Loucy (cell line): ENCODE data around the gene NHEJ1.
A peak's percentile ranks its signal among the peaks of the same experiment; 100 is the strongest.

Source experiments
- H2AFZ ChIP-seq: fragments of 200-600 bp; sonication (generic); 2 replicates; pipeline ENCODE4 v1.6.0; 2016; ENCODE audit warnings: antibody characterized with exemption, mild to moderate bottlenecking, low read length, moderate library complexity
- H3F3A ChIP-seq: fragments of 200-600 bp; 2 replicates; pipeline ENCODE4 v1.6.0; 2016; ENCODE audit warnings: antibody characterized with exemption, low read depth, mild to moderate bottlenecking
- H3K27me3 ChIP-seq: fragments of 200-600 bp; sonication (generic); 2 replicates; pipeline ENCODE4 v1.6.1; 2014; ENCODE audit warnings: low read length, mild to moderate bottlenecking; ENCODE audit not compliant: insufficient read depth, poor library complexity, severe bottlenecking
- H3K36me3 ChIP-seq: fragments of 200-600 bp; sonication (generic); 2 replicates; pipeline ENCODE4 v1.6.1; 2016; ENCODE audit warnings: low read length; ENCODE audit not compliant: insufficient read depth
- H3K4me1 ChIP-seq: fragments of 200-600 bp; sonication (generic); 2 replicates; pipeline ENCODE4 v1.5.1; 2014; ENCODE audit warnings: low read length, mild to moderate bottlenecking; ENCODE audit not compliant: insufficient read depth, poor library complexity, severe bottlenecking
- H3K4me2 ChIP-seq: fragments of 200-600 bp; sonication (generic); 2 replicates; pipeline ENCODE4 v1.6.0; 2014; ENCODE audit warnings: antibody characterized with exemption, low read length, low read depth, mild to moderate bottlenecking; ENCODE audit not compliant: poor library complexity, severe bottlenecking
- H3K4me3 ChIP-seq: fragments of 200-600 bp; sonication (generic); 2 replicates; pipeline ENCODE4 v1.5.1; 2014; ENCODE audit warnings: low read length, mild to moderate bottlenecking, mixed read lengths; ENCODE audit not compliant: poor library complexity, severe bottlenecking
- H3K79me2 ChIP-seq: fragments of 200-600 bp; sonication (generic); 2 replicates; pipeline ENCODE4 v1.6.1; 2014; ENCODE audit warnings: low read length; ENCODE audit not compliant: insufficient read depth
- H3K9ac ChIP-seq: fragments of 200-600 bp; sonication (generic); 2 replicates; pipeline ENCODE4 v1.6.0; 2014; ENCODE audit warnings: mild to moderate bottlenecking, low read depth, low read length, moderate library complexity; ENCODE audit not compliant: poor library complexity, severe bottlenecking
- H3K9me2 ChIP-seq: fragments of 200-600 bp; sonication (generic); replicated peaks from 2 replicates; pipeline ENCODE4 v1.6.1; 2016; ENCODE audit warnings: low read depth, low read length, mixed read lengths
- H3K9me3 ChIP-seq: fragments of 200-600 bp; sonication (generic); 2 replicates; pipeline ENCODE4 v1.6.1; 2014; ENCODE audit warnings: mild to moderate bottlenecking, antibody characterized with exemption, low read length, low read depth; ENCODE audit not compliant: insufficient read depth
- H4K20me1 ChIP-seq: fragments of 200-600 bp; sonication (generic); 2 replicates; pipeline ENCODE4 v1.6.0; 2014; ENCODE audit warnings: antibody characterized with exemption, low read length, mild to moderate bottlenecking; ENCODE audit not compliant: insufficient read depth, poor library complexity, severe bottlenecking
- EZH2phosphoT487 ChIP-seq: fragments of 200-600 bp; IDR thresholded peaks from 2 replicates; pipeline ENCODE4 v1.6.1; 2018; ENCODE audit warnings: antibody characterized with exemption, mild to moderate bottlenecking, moderate library complexity, borderline replicate concordance
- TF ChIP-seq, protein P1 (sequence below): fragments of 200-600 bp; sonication (generic); conservative IDR thresholded peaks from 2 replicates; pipeline ENCODE4 v1.5.1; 2014; ENCODE audit warnings: mild to moderate bottlenecking, antibody characterized with exemption, low read length

Gene NHEJ1

DNA sequence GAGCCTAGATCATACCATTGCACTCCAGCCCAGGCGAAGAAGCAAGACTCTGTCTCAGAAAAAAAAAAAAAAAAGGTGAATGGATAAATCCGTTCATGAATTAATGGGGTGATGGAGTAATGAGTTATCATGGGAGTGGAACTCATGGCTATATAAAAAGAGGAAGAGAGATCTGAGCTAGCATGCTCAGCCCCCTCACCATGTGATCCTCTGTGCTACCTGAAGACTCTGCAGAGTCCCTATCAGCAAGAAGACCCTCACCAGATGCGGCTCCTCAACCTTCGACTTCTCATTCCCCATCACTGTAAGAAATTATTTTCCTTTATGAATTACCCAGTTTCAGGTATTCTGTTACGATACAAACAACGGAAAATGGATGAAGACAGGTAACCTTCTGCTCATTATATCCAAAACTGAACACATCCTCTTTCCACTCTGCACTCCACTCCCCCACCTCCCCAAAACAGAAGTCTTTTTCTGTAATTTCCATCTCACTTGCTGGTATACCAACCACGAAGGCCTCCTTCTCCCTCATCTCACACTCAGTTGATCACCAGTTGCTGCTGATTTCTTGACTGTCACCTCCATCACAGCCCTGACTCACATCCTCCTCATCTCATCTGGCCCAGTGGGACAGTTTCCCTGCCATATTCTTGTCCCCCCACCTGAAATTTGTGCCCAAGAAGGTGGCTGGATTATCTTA is 26.3 kb upstream of the NHEJ1 start:
- H4K20me1 ChIP-seq: no peaks in the 10 kb centered on the region
- no peaks in the 10 kb centered on the region for H3K9me2 ChIP-seq
- H3K4me2 ChIP-seq: no peak overlapping the region
- H3K79me2 ChIP-seq: peaks cover 2% of the 10 kb centered on the region; the same call in 1 of the 2 replicates
- no peak for TF ChIP-seq EZH2phosphoT487
- TF ChIP-seq, protein P1, sequence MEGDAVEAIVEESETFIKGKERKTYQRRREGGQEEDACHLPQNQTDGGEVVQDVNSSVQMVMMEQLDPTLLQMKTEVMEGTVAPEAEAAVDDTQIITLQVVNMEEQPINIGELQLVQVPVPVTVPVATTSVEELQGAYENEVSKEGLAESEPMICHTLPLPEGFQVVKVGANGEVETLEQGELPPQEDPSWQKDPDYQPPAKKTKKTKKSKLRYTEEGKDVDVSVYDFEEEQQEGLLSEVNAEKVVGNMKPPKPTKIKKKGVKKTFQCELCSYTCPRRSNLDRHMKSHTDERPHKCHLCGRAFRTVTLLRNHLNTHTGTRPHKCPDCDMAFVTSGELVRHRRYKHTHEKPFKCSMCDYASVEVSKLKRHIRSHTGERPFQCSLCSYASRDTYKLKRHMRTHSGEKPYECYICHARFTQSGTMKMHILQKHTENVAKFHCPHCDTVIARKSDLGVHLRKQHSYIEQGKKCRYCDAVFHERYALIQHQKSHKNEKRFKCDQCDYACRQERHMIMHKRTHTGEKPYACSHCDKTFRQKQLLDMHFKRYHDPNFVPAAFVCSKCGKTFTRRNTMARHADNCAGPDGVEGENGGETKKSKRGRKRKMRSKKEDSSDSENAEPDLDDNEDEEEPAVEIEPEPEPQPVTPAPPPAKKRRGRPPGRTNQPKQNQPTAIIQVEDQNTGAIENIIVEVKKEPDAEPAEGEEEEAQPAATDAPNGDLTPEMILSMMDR: no peak
- no peak overlapping the region for H2AFZ ChIP-seq
- H3K4me1 ChIP-seq: peaks cover 7% of the 10 kb centered on the region
- no peaks in the 10 kb centered on the region for H3K27me3 ChIP-seq
- H3K4me3 ChIP-seq: no peak overlapping the region
- H3K9me3 ChIP-seq: no peaks in the 10 kb centered on the region
- H3K9ac ChIP-seq: no peak overlapping the region
- no peaks in the 10 kb centered on the region for H3F3A ChIP-seq
- peaks cover 22% of the 10 kb centered on the region; the same call in 1 of the 2 replicates for H3K36me3 ChIP-seq

DNA sequence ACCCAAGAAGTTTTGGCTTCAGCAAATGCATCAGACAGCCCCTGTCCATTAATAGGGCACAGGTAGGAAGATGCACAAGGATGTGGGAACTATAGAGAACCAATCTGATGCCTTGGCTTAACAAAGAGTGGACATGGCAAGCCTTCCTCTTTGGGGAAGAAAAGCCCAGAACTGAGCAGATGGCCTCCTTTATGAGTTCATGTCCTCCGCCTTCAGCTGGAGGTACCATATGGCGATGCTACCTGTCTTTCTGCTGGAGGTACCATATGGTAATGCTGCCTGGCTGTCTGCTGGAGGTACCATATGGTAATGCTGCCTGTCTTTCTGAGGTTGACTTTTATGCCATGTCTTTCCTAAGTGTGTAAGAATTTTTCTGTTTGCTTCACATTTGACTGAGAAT is 23.5 kb upstream of the NHEJ1 start:
- no peaks in the 10 kb centered on the region for H3K9me2 ChIP-seq
- no peak overlapping the region for H3K4me3 ChIP-seq
- H3K4me2 ChIP-seq: no peak overlapping the region
- TF ChIP-seq, protein P1: no peak
- TF ChIP-seq EZH2phosphoT487: no peak
- peaks cover 11% of the 10 kb centered on the region for H4K20me1 ChIP-seq
- no peaks in the 10 kb centered on the region for H3K27me3 ChIP-seq
- peaks cover 29% of the 10 kb centered on the region for H3K79me2 ChIP-seq
- no peaks in the 10 kb centered on the region for H3F3A ChIP-seq
- H3K36me3 ChIP-seq: peaks cover 41% of the 10 kb centered on the region; the same call in 1 of the 2 replicates
- no peak overlapping the region for H2AFZ ChIP-seq
- H3K9ac ChIP-seq: no peak overlapping the region
- H3K9me3 ChIP-seq: no peaks in the 10 kb centered on the region
- peaks cover 23% of the 10 kb centered on the region for H3K4me1 ChIP-seq

GRCh38 chr2:219183151-219183772 is 22.6 kb upstream of the NHEJ1 start:
- Histone ChIP-seq H3K9ac (no peak overlapping the region), H3K4me3 (no peak overlapping the region), H3K9me2 (no peaks in the 10 kb centered on the region), H3K36me3 (peaks cover 41% of the 10 kb centered on the region; the same call in 1 of the 2 replicates), H3K4me1 (peaks cover 29% of the 10 kb centered on the region), H4K20me1 (peaks cover 20% of the 10 kb centered on the region), H3K4me2 (peak overlapping the region; percentile 21), H3K27me3 (no peaks in the 10 kb centered on the region), H2AFZ (no peak overlapping the region), H3K79me2 (peaks cover 37% of the 10 kb centered on the region), H3F3A (no peaks in the 10 kb centered on the region), H3K9me3 (no peaks in the 10 kb centered on the region)
- TF ChIP-seq, protein P1: no peak
- TF ChIP-seq EZH2phosphoT487: no peak
